Smooth muscle cell (in vitro differentiated cells): ENCODE results near the gene GNB1. TPM values are rescaled to one million over a fixed set of nuclear protein-coding genes. Genes with fewer than 3 reads are reported as not detected.
"Not testable (repeated sequence)": the region's sequence is repeated elsewhere in the genome, so short reads cannot be mapped to it uniquely, and the experiment has no call there.

ENCODE experiments used
- DNase-seq: peaks from one replicate; lab custom pipeline; 2025; ENCODE audit not compliant: unreplicated experiment; lab: John Stamatoyannopoulos, UW
- H2AFZ ChIP-seq: fragments of 200-600 bp; sonication (generic); 2 replicates; pipeline ENCODE4 v1.6.0; 2016; ENCODE audit warnings: antibody characterized with exemption, low read depth, mild to moderate bottlenecking
- H3F3A ChIP-seq: fragments of 200-600 bp; sonication (generic); 2 replicates; pipeline ENCODE4 v1.6.0; 2017; ENCODE audit warnings: antibody characterized with exemption, low read depth
- H3K27ac ChIP-seq: fragments of 200-600 bp; sonication (generic); 2 replicates; pipeline ENCODE4 v1.5.1; 2016; ENCODE audit warnings: low read depth, mild to moderate bottlenecking
- H3K27me3 ChIP-seq: fragments of 200-600 bp; sonication (generic); 2 replicates; pipeline ENCODE4 v1.6.1; 2016; ENCODE audit warnings: low read depth, mild to moderate bottlenecking
- H3K36me3 ChIP-seq: fragments of 200-600 bp; sonication (generic); 2 replicates; pipeline ENCODE4 v1.5.1; 2016; ENCODE audit warnings: low read depth
- H3K4me1 ChIP-seq: fragments of 200-600 bp; sonication (generic); 2 replicates; pipeline ENCODE4 v1.5.1; 2016; ENCODE audit warnings: low read depth
- H3K4me2 ChIP-seq: fragments of 200-600 bp; sonication (generic); 2 replicates; pipeline ENCODE4 v1.6.0; 2016; ENCODE audit warnings: mild to moderate bottlenecking
- H3K4me3 ChIP-seq: fragments of 200-600 bp; sonication (generic); 2 replicates; pipeline ENCODE4 v1.5.1; 2016; ENCODE audit warnings: mild to moderate bottlenecking
- H3K79me2 ChIP-seq: fragments of 200-600 bp; sonication (generic); 2 replicates; pipeline ENCODE4 v1.6.0; 2016; ENCODE audit warnings: low read depth, mild to moderate bottlenecking
- H3K9ac ChIP-seq: fragments of 200-600 bp; sonication (generic); 2 replicates; pipeline ENCODE4 v1.6.0; 2016; ENCODE audit warnings: low read depth
- H3K9me3 ChIP-seq: fragments of 200-600 bp; sonication (generic); replicated peaks from 2 replicates; pipeline ENCODE4 v1.5.1; 2016; ENCODE audit warnings: low read depth
- H4K20me1 ChIP-seq: fragments of 200-600 bp; sonication (generic); 2 replicates; pipeline ENCODE4 v1.6.0; 2016; ENCODE audit warnings: low read depth
- CTCF ChIP-seq: fragments of 200-600 bp; sonication (generic); IDR thresholded peaks from 2 replicates; pipeline ENCODE4 v1.5.1; 2017; ENCODE audit warnings: borderline replicate concordance, mild to moderate bottlenecking, antibody characterized with exemption; ENCODE audit not compliant: insufficient read depth, poor library complexity, severe bottlenecking
- WGBS: methylation state at CpG from one replicate; pipeline ENCODE4 v1.1.7; 2016; ENCODE audit warnings: low lambda C conversion rate; 5-methylcytosine and 5-hydroxymethylcytosine counted together
- polyA plus RNA-seq: library from polyadenylated mRNA; unstranded; fragments of >200 nt; fragmentation: Nextera tagmentation; extraction: Ambion mirVana; gene quantifications from 2 replicates; pipeline ENCODE4 v1.2.1, GENCODE V29; 2016
- total RNA-seq: library from RNA; depleted of rRNA; stranded (reverse); fragments of >200 nt; gene quantifications from 2 replicates; pipeline ENCODE4 v1.2.3, GENCODE V29; 2014

Gene GNB1
- total and polyA plus RNA-seq, 2 experiments from 2014 or later = 208 to 293 TPM

- H3K9me3 ChIP-seq = no peaks in the 10 kb centered on the region
- no peak for TF ChIP-seq CTCF
- H3K36me3 ChIP-seq = no peaks in the 10 kb centered on the region
- no peaks in the 10 kb centered on the region for H3K79me2 ChIP-seq
- no peak overlapping the region for H3K4me2 ChIP-seq
- no peak overlapping the region for H3K9ac ChIP-seq
- no peaks in the 10 kb centered on the region for H3F3A ChIP-seq
- H2AFZ ChIP-seq = no peak overlapping the region
- H3K27me3 ChIP-seq = no peaks in the 10 kb centered on the region
- H3K4me3 ChIP-seq = no peak overlapping the region
- 92% methylated on average over 15 of the region's 15 CpGs for WGBS
- no peak for DNase-seq
- no peaks in the 10 kb centered on the region for H3K4me1 ChIP-seq
- H4K20me1 ChIP-seq = no peaks in the 10 kb centered on the region
- H3K27ac ChIP-seq = no peak overlapping the region
These were observed 46.2 kb upstream of the GNB1 start for GRCh38 chr1:1937061-1937460.

GRCh38 chr1:1934848-1935247 is 44.0 kb upstream of the GNB1 start:
- WGBS = 94% methylated on average over 16 of the region's 21 CpGs
- H3K4me3 ChIP-seq, H3K27me3 ChIP-seq, H2AFZ ChIP-seq, H3K79me2 ChIP-seq, H4K20me1 ChIP-seq, H3K9me3 ChIP-seq, H3F3A ChIP-seq, DNase-seq, H3K36me3 ChIP-seq, H3K4me1 ChIP-seq, H3K27ac ChIP-seq, H3K9ac ChIP-seq, H3K4me2 ChIP-seq: not testable (repeated sequence)

- no peak for DNase-seq
- no peaks in the 10 kb centered on the region for H3K27me3 ChIP-seq
- WGBS = 91% methylated on average over 38 of the region's 38 CpGs
- H2AFZ ChIP-seq = no peak overlapping the region
- H3K27ac ChIP-seq = no peak overlapping the region
- no peaks in the 10 kb centered on the region for H3K79me2 ChIP-seq
- no peaks in the 10 kb centered on the region for H3K36me3 ChIP-seq
- H3K9ac ChIP-seq = no peak overlapping the region
- H3K4me2 ChIP-seq = no peak overlapping the region
- H4K20me1 ChIP-seq = no peaks in the 10 kb centered on the region
- H3F3A ChIP-seq = no peaks in the 10 kb centered on the region
- TF ChIP-seq CTCF = no peak
- no peak overlapping the region for H3K4me3 ChIP-seq
- no peaks in the 10 kb centered on the region for H3K4me1 ChIP-seq
- H3K9me3 ChIP-seq = no peaks in the 10 kb centered on the region
These were observed 39.0 kb upstream of the GNB1 start for GRCh38 chr1:1929639-1930545.

- H3K9ac ChIP-seq = no peak overlapping the region
- H3K27ac ChIP-seq = no peak overlapping the region
- no peak overlapping the region for H3K4me2 ChIP-seq
- H3K4me1 ChIP-seq = no peaks in the 10 kb centered on the region
- H3F3A ChIP-seq = no peaks in the 10 kb centered on the region
- H2AFZ ChIP-seq = no peak overlapping the region
- no peaks in the 10 kb centered on the region for H4K20me1 ChIP-seq
- no peak for DNase-seq
- TF ChIP-seq CTCF = no peak
- no peaks in the 10 kb centered on the region for H3K36me3 ChIP-seq
- no peaks in the 10 kb centered on the region for H3K79me2 ChIP-seq
- no peak overlapping the region for H3K4me3 ChIP-seq
- H3K27me3 ChIP-seq = no peaks in the 10 kb centered on the region
- WGBS = 87% methylated on average over 6 of the region's 10 CpGs
- no peaks in the 10 kb centered on the region for H3K9me3 ChIP-seq
These were observed 38.3 kb upstream of the GNB1 start for GRCh38 chr1:1929102-1929638.
